GM19240 (cell line): ENCODE results near the gene LARP7.
A peak's percentile ranks its signal among the peaks of the same experiment; 100 is the strongest.
"Not testable (repeated sequence)": the region's sequence is repeated elsewhere in the genome, so short reads cannot be mapped to it uniquely, and the experiment has no call there.

Experiments
- DNase-seq: peaks from one replicate; pipeline ENCODE4 v3.0.0; 2011; ENCODE audit warnings: low spot score; ENCODE audit not compliant: insufficient read length

LARP7 gene

GRCh38 chr4:112636688-112637551 is at the start of gene LARP7, which contains the start of gene ZGRF1:
TSS of gene LARP7 (plus strand) at chr4:112637143. CDS start at chr4:112644670, 7,527 bp downstream.
TSS of gene ZGRF1 (minus strand) at chr4:112636909. CDS start at chr4:112633176, 3,733 bp downstream.
- DNase-seq: peak; percentile 58

DNA sequence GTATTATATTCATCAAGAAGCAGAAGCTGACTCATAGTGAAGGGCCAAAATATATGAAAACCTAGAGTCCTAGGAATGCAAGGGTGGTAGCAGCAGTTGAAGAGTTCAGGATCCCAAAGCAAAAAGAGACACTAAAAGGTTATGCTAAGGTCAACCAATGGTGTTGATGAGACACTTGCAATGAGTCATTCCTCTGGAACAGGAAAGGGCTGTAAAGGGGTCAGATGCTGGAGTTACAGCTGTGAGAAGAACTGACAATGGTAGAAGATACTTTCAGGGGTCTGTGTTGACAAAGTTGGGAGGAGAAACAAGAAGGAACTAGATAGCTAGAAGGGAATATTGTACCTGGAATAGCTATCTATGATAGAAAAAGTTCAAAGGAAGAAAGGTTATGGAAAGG is 47.7 kb upstream of the LARP7 start:
- DNase-seq: no peak

- no peak for DNase-seq
These were observed 45.4 kb upstream of the LARP7 start for GRCh38 chr4:112591593-112591992.

DNA sequence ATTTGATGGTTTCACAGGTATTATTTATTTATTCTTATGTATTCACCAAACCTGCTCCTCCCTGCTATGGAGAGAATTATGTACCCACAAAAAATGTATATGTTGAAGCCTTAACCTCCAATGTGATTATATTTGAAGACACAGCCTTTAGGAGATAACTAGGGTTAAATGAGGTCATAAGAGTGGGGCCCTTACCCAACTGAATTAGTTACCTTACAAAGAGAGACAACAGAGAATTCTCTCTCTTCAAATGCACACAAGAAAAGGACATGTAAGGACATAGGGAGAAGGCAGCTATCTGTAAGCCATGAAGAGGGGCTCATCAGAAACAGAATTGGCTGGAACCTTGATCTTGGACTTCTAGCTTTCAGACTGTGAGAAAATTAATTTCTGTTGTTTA is 44.2 kb upstream of the LARP7 start:
- no peak for DNase-seq

DNA sequence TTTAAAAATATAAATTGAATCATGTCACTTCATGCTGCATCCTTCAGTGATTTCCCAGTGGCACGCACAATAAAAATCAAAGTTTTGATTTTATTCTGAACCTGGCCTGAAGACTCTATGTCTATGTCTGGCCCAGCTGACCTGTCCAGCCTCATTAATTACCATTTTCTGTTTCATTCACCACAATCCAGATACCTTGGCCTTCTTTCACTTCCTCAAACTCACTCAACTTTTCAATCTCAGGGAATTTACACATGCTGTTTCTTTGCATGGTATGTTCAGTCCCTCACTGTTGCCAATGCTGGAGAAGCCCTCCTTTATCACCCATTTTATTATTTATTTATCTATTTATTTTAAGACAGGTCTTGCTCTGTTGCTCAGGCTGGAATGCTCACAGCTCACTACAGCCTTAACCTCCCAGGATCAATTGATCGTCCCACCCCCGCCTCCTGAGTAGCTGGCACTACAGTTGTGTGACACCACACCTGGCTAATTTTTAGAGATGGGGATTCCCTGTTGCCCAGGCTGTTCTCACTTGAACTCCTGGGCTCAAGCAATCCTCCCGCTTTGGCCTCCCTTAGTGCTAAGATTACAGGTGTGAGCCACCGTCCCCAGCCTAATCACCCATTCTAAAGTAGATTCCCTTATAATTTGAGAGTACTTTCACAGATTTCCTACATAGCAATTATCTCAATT is 43.4 kb upstream of the LARP7 start:
- DNase-seq: no peak

DNA sequence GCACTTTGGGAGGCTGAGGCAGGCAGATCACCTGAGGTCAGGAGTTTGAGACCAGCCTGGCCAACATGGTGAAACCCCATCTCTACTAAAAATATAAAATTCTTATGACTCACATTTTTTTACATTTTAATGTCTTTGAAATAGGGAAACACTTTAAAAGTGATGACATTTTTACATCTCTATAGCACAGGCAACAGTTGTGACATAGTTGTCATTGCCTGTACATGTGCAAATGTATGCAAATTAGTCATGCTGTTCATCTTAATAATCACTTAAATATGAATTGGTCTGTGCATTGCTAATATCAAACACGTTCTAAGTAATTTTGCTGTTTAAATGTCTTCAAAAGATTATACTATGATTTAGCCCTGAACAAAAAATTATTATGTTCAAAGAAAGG is 42.0 kb upstream of the LARP7 start:
- no peak for DNase-seq

DNA sequence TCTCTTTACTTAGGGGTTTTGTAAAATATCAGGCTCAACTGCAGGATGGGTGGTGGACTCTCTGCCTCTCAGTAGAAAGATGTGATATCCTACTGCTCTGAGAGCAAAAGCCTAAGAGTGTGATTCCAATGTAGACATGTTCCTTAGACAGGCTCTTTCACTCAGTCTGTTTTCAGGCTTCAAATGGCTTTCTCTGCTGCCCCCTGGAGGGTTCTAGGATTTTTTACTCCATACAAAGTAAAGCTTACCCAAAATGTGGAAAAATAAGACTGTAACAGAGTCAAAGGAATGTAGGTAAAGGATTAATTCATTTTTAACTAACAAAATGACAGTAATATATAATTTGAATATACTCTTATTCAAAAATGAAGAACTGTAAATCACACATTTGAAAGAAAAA is 32.4 kb upstream of the LARP7 start:
- peak; percentile 26 for DNase-seq

DNA sequence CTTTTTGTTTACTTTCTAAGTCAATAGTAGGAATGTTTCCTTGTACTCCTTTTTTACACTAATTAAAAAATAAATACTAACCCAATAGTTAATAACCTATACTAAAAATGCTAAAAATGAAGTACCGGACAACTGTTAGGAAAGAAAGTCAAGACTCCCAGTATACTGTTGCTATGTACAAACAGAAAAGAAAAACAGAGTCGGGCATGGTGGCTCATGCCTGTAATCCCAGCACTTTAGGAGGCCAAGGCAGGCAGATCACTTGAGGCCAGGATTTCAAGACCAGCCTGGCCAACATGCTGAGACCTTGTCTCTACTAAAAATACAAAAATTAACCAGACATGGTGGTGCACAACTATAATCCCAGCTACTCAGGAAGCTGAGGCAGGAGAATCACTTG is 24.1 kb upstream of the LARP7 start:
- not testable (repeated sequence) for DNase-seq

DNA sequence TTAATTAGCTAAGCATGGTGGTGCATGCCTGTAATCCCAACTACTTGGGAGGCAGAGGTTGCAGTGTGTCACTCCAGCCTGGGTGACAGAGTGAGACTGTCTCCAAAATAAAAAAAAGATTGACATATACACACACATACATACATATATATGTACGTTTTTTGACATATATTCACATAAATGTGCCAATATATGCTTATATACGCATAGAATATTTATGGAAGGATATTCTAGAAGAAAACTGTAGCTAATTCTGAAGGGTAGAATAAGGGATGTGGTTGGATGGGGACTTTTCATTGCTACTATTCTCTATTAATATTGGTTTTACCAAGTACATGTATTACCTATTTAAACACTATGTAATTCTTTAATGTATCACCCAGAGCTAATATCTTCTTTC is 20.0 kb upstream of the LARP7 start:
- no peak for DNase-seq

DNA sequence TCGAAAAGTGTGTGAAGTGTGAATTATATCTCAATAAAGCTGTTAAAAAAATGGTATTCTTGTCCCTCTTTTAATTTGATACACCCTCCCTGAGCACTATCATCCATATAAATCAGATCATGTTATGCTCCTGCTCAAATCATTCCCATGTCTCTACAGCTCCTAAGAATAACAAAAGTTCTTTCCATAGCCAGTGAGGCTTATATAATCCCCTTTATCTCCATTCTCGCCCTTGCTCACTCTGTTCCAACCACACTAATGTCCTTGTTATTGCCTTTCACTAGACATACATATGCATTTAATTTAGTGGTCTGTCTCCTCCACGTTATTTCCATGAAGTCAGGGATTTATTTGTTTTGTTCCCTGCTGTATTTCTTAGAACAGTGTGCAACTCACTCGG is 10.7 kb upstream of the LARP7 start:
- no peak for DNase-seq

GRCh38 chr4:112633477-112634235 is 3.3 kb upstream of the LARP7 start:
- DNase-seq: no peak

- no peak for DNase-seq
These were observed 566 bp downstream of the LARP7 start for GRCh38 chr4:112637552-112637866.

DNA sequence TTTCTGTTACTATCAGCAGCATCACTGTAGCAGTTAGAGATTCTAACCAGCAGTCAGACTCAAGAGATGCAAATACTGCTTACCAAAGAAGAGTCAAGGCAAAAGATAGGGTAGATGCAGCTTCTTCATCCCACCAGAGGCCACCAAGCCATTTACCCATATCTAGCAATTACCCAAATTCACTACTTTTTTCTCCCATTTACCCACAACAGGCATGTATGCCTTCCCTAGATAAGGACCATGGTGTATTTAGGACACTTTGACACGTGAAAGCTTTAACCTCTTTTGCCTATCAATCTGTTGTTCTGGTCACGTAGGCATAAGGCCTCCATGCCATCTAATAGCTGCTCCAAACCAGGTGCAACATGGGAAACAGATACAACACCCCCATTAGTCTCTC is 5.6 kb downstream of the LARP7 start:
- no peak for DNase-seq

DNA sequence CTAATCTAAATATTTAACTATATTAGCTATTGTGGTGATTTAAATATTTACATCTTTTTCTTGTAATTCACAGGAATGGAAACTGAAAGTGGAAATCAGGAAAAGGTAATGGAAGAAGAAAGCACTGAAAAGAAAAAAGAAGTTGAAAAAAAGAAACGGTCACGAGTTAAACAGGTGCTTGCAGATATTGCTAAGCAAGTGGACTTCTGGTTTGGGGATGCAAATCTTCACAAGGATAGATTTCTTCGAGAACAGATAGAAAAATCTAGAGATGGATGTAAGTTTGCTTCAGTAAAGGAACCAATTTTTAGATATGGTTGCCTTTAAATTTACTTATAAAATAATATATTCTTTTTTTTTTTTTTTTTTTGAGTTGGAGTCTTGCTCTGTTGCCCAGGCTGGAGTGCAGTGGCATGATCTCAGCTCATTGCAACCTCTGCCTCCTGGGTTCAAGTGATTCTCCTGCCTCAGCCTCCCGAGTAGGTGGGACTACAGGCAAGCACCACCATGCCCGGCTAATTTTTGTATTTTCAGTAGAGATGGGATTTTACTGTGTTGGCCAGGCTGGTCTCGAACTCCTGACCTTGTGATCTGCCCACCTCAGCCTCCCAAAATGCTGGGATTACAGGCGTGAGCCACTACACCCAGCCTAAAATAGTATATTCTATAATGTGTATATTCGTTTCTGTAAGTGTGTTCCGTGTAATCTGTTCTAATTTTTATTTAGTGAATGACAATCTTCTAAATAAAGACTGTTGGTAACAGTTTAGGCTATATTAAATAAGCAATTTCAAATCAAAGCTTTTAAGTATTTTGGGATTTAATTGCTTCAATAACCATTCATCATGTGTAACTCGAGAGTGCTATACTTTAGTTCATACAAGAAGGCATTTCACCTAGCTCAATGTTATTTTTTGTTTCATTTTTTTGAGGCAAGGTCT is 7.9 kb downstream of the LARP7 start:
- DNase-seq: not testable (repeated sequence)

GRCh38 chr4:112645541-112646329 is 8.8 kb downstream of the LARP7 start:
- DNase-seq: no peak

DNA sequence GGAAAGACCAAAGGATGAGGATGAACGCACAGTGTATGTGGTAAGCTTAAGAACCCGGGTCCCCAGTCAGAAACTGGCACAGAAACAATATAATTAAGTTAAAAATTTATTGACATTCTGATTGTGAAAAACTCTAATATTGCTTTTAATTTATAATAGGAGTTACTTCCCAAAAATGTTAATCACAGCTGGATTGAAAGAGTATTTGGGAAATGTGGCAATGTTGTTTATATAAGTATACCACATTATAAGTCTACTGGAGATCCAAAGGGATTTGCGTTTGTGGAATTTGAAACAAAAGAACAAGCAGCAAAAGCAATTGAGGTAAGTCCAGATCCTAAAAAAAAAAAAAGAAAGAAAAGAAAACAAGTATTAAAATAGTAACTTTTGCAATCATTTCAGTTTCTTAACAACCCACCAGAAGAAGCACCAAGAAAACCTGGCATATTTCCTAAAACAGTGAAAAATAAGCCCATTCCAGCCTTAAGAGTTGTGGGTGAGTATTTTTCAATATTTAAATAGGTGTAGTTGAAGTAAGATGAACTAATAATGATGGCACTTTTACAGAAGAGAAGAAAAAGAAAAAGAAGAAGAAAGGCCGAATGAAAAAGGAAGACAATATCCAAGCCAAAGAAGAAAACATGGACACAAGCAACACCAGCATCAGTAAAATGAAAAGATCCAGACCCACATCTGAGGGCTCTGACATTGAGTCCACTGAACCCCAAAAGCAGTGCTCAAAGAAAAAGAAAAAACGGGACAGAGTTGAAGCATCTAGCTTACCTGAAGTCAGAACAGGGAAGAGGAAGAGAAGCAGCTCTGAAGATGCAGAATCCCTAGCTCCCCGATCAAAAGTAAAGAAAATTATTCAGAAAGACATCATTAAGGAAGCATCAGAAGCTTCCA is 9.9 kb downstream of the LARP7 start:
- no peak for DNase-seq

GRCh38 chr4:112647785-112648184 is 10.8 kb downstream of the LARP7 start:
- DNase-seq: no peak

GRCh38 chr4:112648263-112649054 is 11.5 kb downstream of the LARP7 start:
- DNase-seq: no peak
